ENCODE data around the gene PSMA7. TPM values are rescaled to one million over a fixed set of nuclear protein-coding genes. Genes with fewer than 3 reads are reported as not detected.
"Not testable (repeated sequence)": the region's sequence is repeated elsewhere in the genome, so short reads cannot be mapped to it uniquely, and the experiment has no call there.

PSMA7 gene
- total RNA-seq, 2 donors from 2014 or later: 174 to 176 TPM

- Histone ChIP-seq H3K4me3 (no peak overlapping the region), H3K27me3 (no peaks in the 10 kb centered on the region), H3K27ac (no peak overlapping the region), H3K36me3 (replicated peaks in 1 of 2; ENCODE audit: insufficient read depth in 1 of 2, low read depth in 2 of 2) (no peaks in the 10 kb centered on the region), H3K9me3 (no peaks in the 10 kb centered on the region), H3K4me1 (peaks cover 2% of the 10 kb centered on the region)
- no peak for DNase-seq
- ATAC-seq: no peak
- intact Hi-C loops (cut with DNase I): no loop called here
- TF ChIP-seq CTCF (IDR thresholded peaks at IDR 0.05): no peak
- TF ChIP-seq POLR2A (IDR thresholded peaks at IDR 0.05): no peak
- 94 to 95% methylated on average over 8 to 11 of the region's 11 CpGs for WGBS, 2 donors
These were observed 7.0 kb upstream of the PSMA7 start for GRCh38 chr20:62150310-62150575.

GRCh38 chr20:62149532-62150309, 6.5 kb upstream of the PSMA7 start:
- no peak overlapping the region for H3K27ac ChIP-seq
- H3K27me3 ChIP-seq: no peaks in the 10 kb centered on the region
- DNase-seq (no peak), ATAC-seq (no peak)
- peaks cover 7% of the 10 kb centered on the region for H3K4me1 ChIP-seq
- TF ChIP-seq CTCF (IDR thresholded peaks at IDR 0.05) (no peak), POLR2A (IDR thresholded peaks at IDR 0.05) (no peak)
- 74 to 75% methylated on average over 21 to 24 of the region's 24 CpGs for WGBS, 2 donors
- no peaks in the 10 kb centered on the region for H3K36me3 ChIP-seq (replicated peaks in 1 of 2; ENCODE audit: insufficient read depth in 1 of 2, low read depth in 2 of 2)
- intact Hi-C loops (cut with DNase I): no loop called here
- no peaks in the 10 kb centered on the region for H3K9me3 ChIP-seq
- H3K4me3 ChIP-seq: no peak overlapping the region

- no peak for ATAC-seq
- intact Hi-C loops (cut with DNase I): no loop called here
- no peak overlapping the region for H3K27ac ChIP-seq
- TF ChIP-seq POLR2A (IDR thresholded peaks at IDR 0.05): no peak
- TF ChIP-seq CTCF (IDR thresholded peaks at IDR 0.05): no peak
- peaks cover 11% of the 10 kb centered on the region for H3K4me1 ChIP-seq
- no peaks in the 10 kb centered on the region for H3K9me3 ChIP-seq
- H3K4me3 ChIP-seq: no peak overlapping the region
- DNase-seq: no peak
- H3K36me3 ChIP-seq (replicated peaks in 1 of 2; ENCODE audit: insufficient read depth in 1 of 2, low read depth in 2 of 2): no peaks in the 10 kb centered on the region
- no peaks in the 10 kb centered on the region for H3K27me3 ChIP-seq
- WGBS, 2 donors: 78% methylated on average over 19 of the region's 20 CpGs; no CpG with 5 or more reads in 1 of the 2 donors
These were observed 5.7 kb upstream of the PSMA7 start for GRCh38 chr20:62148908-62149314.

- H3K27ac ChIP-seq; intact Hi-C loops (cut with DNase I); ATAC-seq; H3K4me3 ChIP-seq; H3K36me3 ChIP-seq (replicated peaks in 1 of 2; ENCODE audit: insufficient read depth in 1 of 2, low read depth in 2 of 2); DNase-seq; H3K9me3 ChIP-seq; H3K27me3 ChIP-seq: not testable (repeated sequence)
- peaks cover 11% of the 10 kb centered on the region for H3K4me1 ChIP-seq
- 90 to 94% methylated on average over 2 to 10 of the region's 10 CpGs for WGBS, 2 donors
These were observed 5.2 kb upstream of the PSMA7 start for GRCh38 chr20:62148383-62148782.

GRCh38 chr20:62147528-62147927, 4.3 kb upstream of the PSMA7 start:
- H3K27ac ChIP-seq: no peak overlapping the region
- H3K4me3 ChIP-seq: no peak overlapping the region
- no peak for TF ChIP-seq CTCF (IDR thresholded peaks at IDR 0.05)
- no peak for TF ChIP-seq POLR2A (IDR thresholded peaks at IDR 0.05)
- peaks cover 11% of the 10 kb centered on the region for H3K4me1 ChIP-seq
- DNase-seq (no peak), ATAC-seq (no peak)
- intact Hi-C loops (cut with DNase I): no loop called here
- no peaks in the 10 kb centered on the region for H3K36me3 ChIP-seq (replicated peaks in 1 of 2; ENCODE audit: insufficient read depth in 1 of 2, low read depth in 2 of 2)
- 94 to 99% methylated on average over 7 to 9 of the region's 9 CpGs for WGBS, 2 donors
- no peaks in the 10 kb centered on the region for H3K27me3 ChIP-seq
- H3K9me3 ChIP-seq: no peaks in the 10 kb centered on the region

All from body of pancreas (tissue), 4 donors.